Measurements from ENCODE around the gene ASPSCR1. TPM values are rescaled to one million over a fixed set of nuclear protein-coding genes. Genes with fewer than 3 reads are reported as not detected.

ASPSCR1 gene
- total and polyA plus RNA-seq, 2 of the 13 experiments (the other 11 are each of a cell fraction or from before 2014, with no cell fraction given): 274 to 314 TPM

DNA sequence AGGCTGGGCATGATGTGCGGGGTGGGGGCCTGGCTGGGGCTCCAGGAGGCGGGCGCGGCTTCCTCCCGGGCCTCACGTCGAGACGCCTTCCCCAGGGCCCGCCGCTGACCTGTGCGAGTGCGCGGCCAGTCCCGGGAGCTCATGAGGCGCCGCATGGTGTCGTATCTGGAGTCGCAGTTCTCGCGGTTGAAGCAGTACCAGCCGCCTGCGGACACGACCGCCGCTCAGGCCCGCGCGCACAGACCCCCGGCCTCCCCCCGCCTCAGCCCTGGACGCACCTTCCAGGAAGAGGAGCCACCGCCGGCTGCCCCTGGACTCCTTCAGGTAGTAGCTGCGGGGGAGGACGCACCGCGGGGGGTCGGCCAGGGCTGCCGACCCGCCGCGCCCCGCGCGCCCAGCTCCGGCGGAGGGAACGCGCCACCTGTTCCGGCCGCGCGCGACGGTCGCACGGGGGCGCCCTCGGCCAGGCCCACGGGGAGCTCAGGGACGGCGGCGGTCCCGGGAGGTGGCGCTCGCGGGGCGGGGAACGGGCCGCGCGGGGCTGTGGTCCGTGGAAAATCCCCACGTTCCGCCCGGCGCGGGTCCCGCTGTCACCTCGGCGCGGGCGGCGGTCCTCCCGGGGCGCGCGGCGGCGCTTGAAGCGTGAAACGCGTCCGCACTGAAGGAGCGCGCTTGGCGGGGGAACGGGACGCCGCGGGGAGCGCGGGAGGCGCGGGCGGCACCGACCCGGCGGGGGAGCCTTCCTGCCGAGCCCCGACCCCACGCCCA, 17.9 kb upstream of the ASPSCR1 start (continued):
- no peak for TF ChIP-seq ZFYVE20 (CRISPR knock-in tag; IDR thresholded peaks at IDR 0.05; ENCODE audit: borderline replicate concordance, low read depth)
- TF ChIP-seq, protein P1, sequence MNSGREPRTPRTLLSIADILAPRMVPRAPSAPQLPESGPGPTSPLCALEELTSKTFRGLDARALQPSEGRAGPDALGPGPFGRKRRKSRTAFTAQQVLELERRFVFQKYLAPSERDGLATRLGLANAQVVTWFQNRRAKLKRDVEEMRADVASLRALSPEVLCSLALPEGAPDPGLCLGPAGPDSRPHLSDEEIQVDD (CRISPR knock-in tag; IDR thresholded peaks at IDR 0.05; ENCODE audit: borderline replicate concordance): no peak
- no peak for TF ChIP-seq PRDM4 (CRISPR knock-in tag; IDR thresholded peaks at IDR 0.05; ENCODE audit: borderline replicate concordance)

- intact Hi-C loops (cut with micrococcal nuclease; ENCODE audit: unreplicated experiment) (loop anchor here (2.0 kb wide), 1 partner anchor 34 kb away; no protein-coding TSS in a partner anchor), in situ Hi-C loops (cut with HindIII; ENCODE audit: extremely low pct_ligation_motif_present, low pct_unique_long_range_greater_than_20kb) (no loop called here)
- H3K4me1 ChIP-seq (ENCODE audit: insufficient read depth, low read length): peaks cover 71% of the 10 kb centered on the region
- H3K9ac ChIP-seq (ENCODE audit: insufficient read depth, low read depth, low read length): peak overlapping the region; percentile 99
- FAIRE-seq: no peak
- H2AFZ ChIP-seq (ENCODE audit: low read length): no peak overlapping the region
- peaks cover 63% of the 10 kb centered on the region for H3K79me2 ChIP-seq (ENCODE audit: insufficient read depth, low read length)
- H3K4me2 ChIP-seq (ENCODE audit: low read depth, low read length): peak overlapping the region; percentile 99
- peak; percentile 1; the same call in 1 of the 3 replicates for ATAC-seq
- CTCF ChIA-PET (ENCODE audit: low intra/inter-chr PET ratio, low total read pairs): interaction anchor here (1.0 to 4.7 kb wide), 9 partner anchors 9 to 60 kb away, joined by 4 to 181 read pairs (median 25); partner anchors contain the start of genes ASPSCR1, CENPX and LRRC45
- no peak for DNase-seq (ENCODE audit: low spot score)
- POLR2A ChIA-PET: interaction anchor here (1.2 to 7.0 kb wide), 13 partner anchors 7 to 77 kb away, joined by 4 to 406 read pairs (median 17); partner anchors contain the start of genes ASPSCR1, CENPX, DCXR and LRRC45
- peaks cover 25 to 38% of the 10 kb centered on the region in 2 experiments for H3K36me3 ChIP-seq (replicated peaks in 1 of 2; ENCODE audit: control insufficient read depth in 1 of 2, insufficient read depth in 2 of 2, low read length in 2 of 2)
- H3K4me3 ChIP-seq (replicated peaks in 1 of 3; ENCODE audit: insufficient read depth in 1 of 3, low read depth in 2 of 3, low read length in 3 of 3): peak overlapping the region; percentile 95 to 97 (median 96)
- peak overlapping the region; percentile 86 for H3K27ac ChIP-seq (ENCODE audit: extremely low read length, insufficient read depth, low read length)
- peaks cover 21% of the 10 kb centered on the region for H4K20me1 ChIP-seq (ENCODE audit: insufficient read depth, low read length)
- no TSS peak for BruUV-seq (replicated peaks)
- H3K27me3 ChIP-seq (ENCODE audit: control insufficient read depth in 1 of 2, insufficient read depth in 2 of 2, low read length in 2 of 2): no peaks in the 10 kb centered on the region; a peak in 1 of 5 replicates
- H3K9me3 ChIP-seq (ENCODE audit: low read length): no peaks in the 10 kb centered on the region
- WGBS (ENCODE audit: low lambda C conversion rate): under 1% methylated on average over 21 of the region's 98 CpGs
- TF ChIP-seq RFXAP (CRISPR knock-in tag; IDR thresholded peaks at IDR 0.05; ENCODE audit: borderline replicate concordance): peak; percentile 27; the same call in 1 of the 2 replicates
- peak; percentile 11; the same call in 1 of the 2 replicates for TF ChIP-seq ZNF670 (CRISPR knock-in tag; IDR thresholded peaks at IDR 0.05; ENCODE audit: borderline replicate concordance)
- no peak; the same call in 1 of the 2 replicates for TF ChIP-seq HES4 (CRISPR knock-in tag; IDR thresholded peaks at IDR 0.05; ENCODE audit: borderline replicate concordance)
- 0 out of 2 replicates have a peak, but pooled peaks have one; percentile 16 for TF ChIP-seq ZFYVE20 (CRISPR knock-in tag; IDR thresholded peaks at IDR 0.05; ENCODE audit: borderline replicate concordance, low read depth)
- no peak; the same call in 1 of the 2 replicates for TF ChIP-seq ZC3H13 (CRISPR knock-in tag; IDR thresholded peaks at IDR 0.05)
- TF ChIP-seq ETV6 (CRISPR knock-in tag; conservative IDR thresholded peaks at IDR 0.05): 0 out of 2 replicates have a peak, but pooled peaks have one; percentile 3
- TF ChIP-seq SALL2 (CRISPR knock-in tag; IDR thresholded peaks at IDR 0.05): peak; percentile 22; the same call in 1 of the 2 replicates
- peak; percentile 58; the same call in 1 of the 2 replicates for TF ChIP-seq ARHGAP35 (CRISPR knock-in tag; IDR thresholded peaks at IDR 0.05; ENCODE audit: borderline replicate concordance)
- TF ChIP-seq ZNF598 (CRISPR knock-in tag; IDR thresholded peaks at IDR 0.05; ENCODE audit: borderline replicate concordance): 0 out of 2 replicates have a peak, but pooled peaks have one; percentile 72
- TF ChIP-seq ZSCAN12 (CRISPR knock-in tag; IDR thresholded peaks at IDR 0.05): peak; percentile 42; the same call in 1 of the 2 replicates
- peak; percentile 69; the same call in 1 of the 2 replicates for TF ChIP-seq ZNF777 (CRISPR knock-in tag; IDR thresholded peaks at IDR 0.05)
- TF ChIP-seq IRX3 (CRISPR knock-in tag; IDR thresholded peaks at IDR 0.05; ENCODE audit: borderline replicate concordance, low read depth): peak; percentile 72; the same call in 1 of the 2 replicates
These were observed 17.1 kb upstream of the ASPSCR1 start for GRCh38 chr17:81960130-81960958.
